ENCODE measurements around the gene GPBAR1.

GRCh38 chr2:218263817-218264641 lies 3.2 kb downstream of the GPBAR1 start:
- TF ChIP-seq UBTF (IDR thresholded peaks at IDR 0.05; ENCODE audit: borderline replicate concordance in 1 of 2, low read depth in 2 of 2, low read length in 2 of 2) (no peak), JUND (IDR thresholded peaks at IDR 0.05; ENCODE audit: borderline replicate concordance, low read depth, low read length) (no peak), JUND (tag; IDR thresholded peaks at IDR 0.05; ENCODE audit: borderline replicate concordance, low read depth, low read length) (no peak), MEF2D (tag; conservative IDR thresholded peaks at IDR 0.05; ENCODE audit: low read depth) (no peak), SNAPC5 (CRISPR knock-in tag; IDR thresholded peaks at IDR 0.05) (no peak), PPARD (CRISPR knock-in tag; IDR thresholded peaks at IDR 0.05) (no peak), EGR1 (conservative IDR thresholded peaks at IDR 0.05) (no peak), CHD2 (IDR thresholded peaks at IDR 0.05; ENCODE audit: low read depth, low read length) (no peak)

Measured in K562 (cell line).